Measurements from ENCODE around the gene ATP8A2. TPM values are rescaled to one million over a fixed set of nuclear protein-coding genes. Genes with fewer than 3 reads are reported as not detected.

Gene ATP8A2
- total and polyA plus RNA-seq, 9 of the 15 experiments (the other 6 are each of a cell fraction or from before 2014, with no cell fraction given): under 0.01 to 0.33 (median 0.06) TPM; not detected in 4

- no peak overlapping the region for H3K9ac ChIP-seq (ENCODE audit: insufficient read depth in 1 of 2, low read depth in 2 of 2, low read length in 2 of 2)
- H3K36me3 ChIP-seq (ENCODE audit: control insufficient read depth, insufficient read depth, low read length): no peaks in the 10 kb centered on the region
- H3K9me3 ChIP-seq (replicated peaks; ENCODE audit: control insufficient read depth, insufficient read depth, low read depth, low read length): no peaks in the 10 kb centered on the region
- no peaks in the 10 kb centered on the region for H3K4me1 ChIP-seq (replicated peaks in 1 of 2; ENCODE audit: control insufficient read depth in 2 of 2, insufficient read depth in 2 of 2, low read length in 2 of 2)
- no peaks in the 10 kb centered on the region for H4K20me1 ChIP-seq (replicated peaks; ENCODE audit: control insufficient read depth, insufficient read depth, low read length)
- H3K79me2 ChIP-seq (ENCODE audit: control insufficient read depth, insufficient read depth, low read length): no peaks in the 10 kb centered on the region
- no peak overlapping the region for H2AFZ ChIP-seq (ENCODE audit: low read depth, low read length)
- no peaks in the 10 kb centered on the region for H3K9me1 ChIP-seq (ENCODE audit: control insufficient read depth, insufficient read depth, low read length)
- WGBS (ENCODE audit: insufficient coverage, low coverage, missing lambda C conversion rate): 0% methylated on average over 5 of the region's 5 CpGs
- no peaks in the 10 kb centered on the region for H3K27me3 ChIP-seq (ENCODE audit: control insufficient read depth in 2 of 2, insufficient read depth in 2 of 2, low read length in 2 of 2)
- DNase-seq (ENCODE audit: extremely low read depth in 1 of 4, low spot score in 3 of 4): no peak
- H3K27ac ChIP-seq (ENCODE audit: extremely low read depth, low read depth, low read length): no peak overlapping the region
- H3K4me3 ChIP-seq: no peak overlapping the region
- intact Hi-C loops (cut with micrococcal nuclease): no loop called here
- FAIRE-seq: no peak
- no peak overlapping the region for H3K4me2 ChIP-seq (ENCODE audit: insufficient read depth, low read length)
- ATAC-seq: no peak
- POLR2A ChIA-PET: interaction anchor here (0.6 kb wide), 1 partner anchor 10 kb away, joined by 3 read pairs; no protein-coding TSS in a partner anchor
- BruUV-seq (replicated peaks): no TSS peak
- in situ Hi-C loops (cut with MboI): no loop called here
- CTCF ChIA-PET (ENCODE audit: low intra/inter-chr PET ratio): no interaction called here
- TF ChIP-seq ARNT (IDR thresholded peaks at IDR 0.05) (no peak), ZNF696 (CRISPR knock-in tag; conservative IDR thresholded peaks at IDR 0.05) (no peak), TSC22D4 (tag; IDR thresholded peaks at IDR 0.05) (no peak), SREBF1 (IDR thresholded peaks at IDR 0.05; ENCODE audit: borderline replicate concordance, low read depth, low read length) (no peak), EP400 (IDR thresholded peaks at IDR 0.05) (no peak), C11orf30 (IDR thresholded peaks at IDR 0.05; ENCODE audit: low read depth) (no peak), DIDO1 (tag; IDR thresholded peaks at IDR 0.05; ENCODE audit: low read depth) (no peak), HNRNPL (IDR thresholded peaks at IDR 0.05; ENCODE audit: low read depth, low read length) (no peak), CREBBP (IDR thresholded peaks at IDR 0.05; ENCODE audit: low read depth, low read length) (no peak), TAF1 (IDR thresholded peaks at IDR 0.05; ENCODE audit: control insufficient read depth, extremely low read depth, insufficient read depth, low read length, severe bottlenecking) (no peak), HNRNPLL (IDR thresholded peaks at IDR 0.05; ENCODE audit: low read depth, low read length, poor library complexity, severe bottlenecking) (no peak), TSHZ1 (CRISPR knock-in tag; IDR thresholded peaks at IDR 0.05) (no peak), SFPQ (IDR thresholded peaks at IDR 0.05; ENCODE audit: low read depth, low read length) (no peak), BCL6 (CRISPR knock-in tag; IDR thresholded peaks at IDR 0.05) (no peak), ZNF79 (CRISPR knock-in tag; IDR thresholded peaks at IDR 0.05; ENCODE audit: low read depth) (no peak), POLR2H (tag; IDR thresholded peaks at IDR 0.05; ENCODE audit: low read depth) (no peak)
Observed at GRCh38 chr13:25923217-25924085, 551.7 kb downstream of the ATP8A2 start.

Data from K562 (cell line).